ENCODE data around the gene ZNF318.
A peak's percentile ranks its signal among the peaks of the same experiment; 100 is the strongest.
"Not testable (repeated sequence)": the region's sequence is repeated elsewhere in the genome, so short reads cannot be mapped to it uniquely, and the experiment has no call there.

Gene ZNF318, protein sequence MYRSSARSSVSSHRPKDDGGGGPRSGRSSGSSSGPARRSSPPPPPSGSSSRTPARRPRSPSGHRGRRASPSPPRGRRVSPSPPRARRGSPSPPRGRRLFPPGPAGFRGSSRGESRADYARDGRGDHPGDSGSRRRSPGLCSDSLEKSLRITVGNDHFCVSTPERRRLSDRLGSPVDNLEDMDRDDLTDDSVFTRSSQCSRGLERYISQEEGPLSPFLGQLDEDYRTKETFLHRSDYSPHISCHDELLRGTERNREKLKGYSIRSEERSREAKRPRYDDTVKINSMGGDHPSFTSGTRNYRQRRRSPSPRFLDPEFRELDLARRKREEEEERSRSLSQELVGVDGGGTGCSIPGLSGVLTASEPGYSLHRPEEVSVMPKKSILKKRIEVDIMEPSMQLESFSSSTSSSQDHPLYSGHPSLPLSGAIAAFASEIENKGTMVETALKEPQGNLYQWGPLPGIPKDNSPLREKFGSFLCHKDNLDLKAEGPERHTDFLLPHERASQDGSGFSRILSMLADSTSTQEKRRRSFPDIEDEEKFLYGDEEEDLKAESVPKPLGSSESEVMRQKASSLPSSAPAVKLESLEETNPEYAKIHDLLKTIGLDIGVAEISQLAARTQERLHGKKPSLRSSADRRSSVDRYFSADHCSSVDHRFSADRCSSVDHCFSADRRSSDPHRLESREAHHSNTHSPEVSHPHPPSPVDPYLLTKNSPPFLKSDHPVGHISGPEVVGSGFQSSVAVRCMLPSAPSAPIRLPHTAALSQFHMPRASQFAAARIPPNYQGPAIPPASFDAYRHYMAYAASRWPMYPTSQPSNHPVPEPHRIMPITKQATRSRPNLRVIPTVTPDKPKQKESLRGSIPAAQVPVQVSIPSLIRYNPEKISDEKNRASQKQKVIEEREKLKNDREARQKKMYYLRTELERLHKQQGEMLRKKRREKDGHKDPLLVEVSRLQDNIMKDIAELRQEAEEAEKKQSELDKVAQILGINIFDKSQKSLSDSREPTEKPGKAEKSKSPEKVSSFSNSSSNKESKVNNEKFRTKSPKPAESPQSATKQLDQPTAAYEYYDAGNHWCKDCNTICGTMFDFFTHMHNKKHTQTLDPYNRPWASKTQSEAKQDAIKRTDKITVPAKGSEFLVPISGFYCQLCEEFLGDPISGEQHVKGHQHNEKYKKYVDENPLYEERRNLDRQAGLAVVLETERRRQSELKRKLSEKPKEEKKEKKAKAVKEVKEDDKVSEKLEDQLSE (N-terminal part only)

DNA sequence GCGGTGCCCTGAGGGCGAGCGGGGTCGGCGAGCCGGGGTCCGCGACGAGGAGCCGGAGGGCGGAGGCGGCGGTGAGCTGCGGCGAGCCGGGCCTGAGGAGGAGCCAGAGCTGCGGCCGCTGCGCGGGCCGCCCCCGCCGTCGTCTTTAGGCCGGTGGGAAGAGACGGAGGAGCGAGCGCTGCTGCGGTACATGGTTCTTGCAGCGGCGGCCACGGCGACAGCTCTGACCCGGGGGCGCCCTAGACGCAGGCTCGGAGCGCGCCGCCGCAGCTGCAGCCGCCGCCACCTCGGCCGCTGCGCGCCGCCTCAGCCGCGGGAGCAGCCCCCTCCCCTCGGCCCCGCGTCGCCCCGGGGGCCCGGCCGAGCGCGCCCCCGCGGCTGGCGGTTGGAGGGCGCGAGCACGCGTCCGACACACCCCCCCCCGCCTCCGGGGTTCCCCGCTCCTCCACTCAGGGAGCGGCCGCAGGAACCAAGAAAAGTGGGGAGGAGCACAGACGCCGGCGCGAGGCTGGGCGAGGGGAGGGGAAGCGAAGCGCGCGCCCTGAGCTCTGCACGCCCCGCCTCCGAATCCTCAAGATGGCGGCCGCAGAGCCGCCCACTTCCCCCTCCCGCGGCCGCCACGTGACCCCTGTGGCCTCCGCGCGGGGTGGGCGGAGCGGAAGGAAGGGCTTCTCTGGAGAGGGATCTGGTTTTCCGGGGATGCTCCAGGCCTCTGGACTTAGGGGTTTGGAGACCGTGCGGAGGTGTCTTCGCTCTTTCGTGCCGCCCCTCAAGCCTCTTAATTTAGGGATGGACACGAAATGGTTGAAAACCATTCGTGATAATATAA lies at the start of gene ZNF318:
ZNF318 (minus strand) TSS at position 474 of the 829 bp plus-strand sequence; CDS start at position 192, 282 bp downstream.
- DNase-seq, result peak; percentile 93

DNA sequence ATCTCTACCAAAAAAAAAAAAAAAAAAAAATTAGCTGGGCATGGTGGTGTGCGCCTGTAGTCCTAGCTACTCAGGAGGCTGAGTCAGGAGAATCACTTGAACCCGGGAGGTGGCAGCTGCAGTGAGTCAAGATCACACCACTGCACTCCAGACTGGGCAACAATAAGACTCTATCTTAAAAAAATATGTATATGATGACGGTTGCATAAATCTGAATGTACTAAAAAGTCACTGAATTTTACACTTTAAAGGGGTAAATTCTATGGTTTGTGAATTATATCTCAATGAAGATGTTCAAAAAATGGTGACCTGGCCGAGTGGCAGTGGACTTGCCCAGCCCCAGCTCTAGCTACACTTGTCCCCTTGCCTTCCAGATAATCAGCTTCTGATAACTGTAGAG lies 47.5 kb upstream of the ZNF318 start:
- DNase-seq, result no peak

DNA sequence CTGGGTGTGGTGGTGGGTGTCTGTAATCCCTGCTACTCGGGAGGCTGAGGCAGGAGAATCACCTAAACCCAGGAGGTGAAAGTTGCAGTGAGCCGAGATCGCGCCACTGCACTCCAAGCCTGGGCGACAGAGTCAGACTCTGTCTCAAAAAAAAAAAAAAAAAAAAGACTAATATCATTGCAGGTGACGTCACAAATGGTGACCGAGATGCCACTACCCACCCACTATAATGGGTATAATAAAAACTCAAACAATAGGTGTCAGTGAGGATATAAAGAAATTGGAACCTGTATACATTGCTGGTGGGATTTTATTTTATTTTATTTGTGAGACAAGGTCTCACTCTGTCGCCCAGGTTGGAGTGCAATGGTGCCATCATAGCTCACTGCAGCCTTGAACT lies 45.8 kb upstream of the ZNF318 start:
- not testable (repeated sequence) for DNase-seq

DNA sequence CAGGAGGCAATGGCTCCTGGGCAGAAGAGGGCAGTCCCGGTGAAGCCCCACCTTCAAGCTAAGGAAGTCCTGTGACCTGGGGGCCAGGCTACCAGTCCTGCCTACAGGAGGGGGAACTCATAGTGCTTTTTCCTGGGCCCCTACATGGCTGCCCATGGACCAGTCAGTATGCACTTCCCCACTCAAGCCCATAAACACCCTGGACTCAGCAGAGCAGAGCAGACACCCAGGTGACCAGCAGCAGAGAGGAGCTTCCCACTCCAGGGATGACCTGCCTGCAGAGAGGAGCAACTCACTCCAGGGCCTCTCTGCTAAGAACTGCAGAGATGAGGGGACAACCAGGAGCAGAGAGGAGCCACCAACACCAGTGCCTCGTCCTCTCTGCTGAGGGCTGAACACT lies 43.6 kb upstream of the ZNF318 start:
- no peak for DNase-seq

DNA sequence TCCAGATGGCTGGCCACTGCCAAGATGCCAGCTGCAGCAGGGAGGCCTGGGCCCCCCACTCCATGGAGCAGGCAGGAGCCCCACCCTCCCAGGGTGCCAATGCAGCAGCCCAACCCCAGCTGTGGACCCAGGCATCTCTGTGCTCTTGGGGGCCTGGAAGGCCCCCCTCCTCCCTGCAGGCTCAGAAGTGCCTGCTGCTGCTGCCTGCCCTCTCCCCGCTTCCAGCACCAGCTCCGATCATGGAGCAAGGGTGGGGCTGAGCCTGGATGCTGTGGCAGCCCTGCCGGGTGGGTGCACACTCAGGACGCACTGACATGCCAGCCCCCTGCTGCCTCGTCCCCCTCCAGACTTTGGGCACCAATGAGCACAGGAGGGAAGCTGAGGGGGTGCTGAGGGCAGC lies 43.1 kb upstream of the ZNF318 start:
- DNase-seq, result no peak

DNA sequence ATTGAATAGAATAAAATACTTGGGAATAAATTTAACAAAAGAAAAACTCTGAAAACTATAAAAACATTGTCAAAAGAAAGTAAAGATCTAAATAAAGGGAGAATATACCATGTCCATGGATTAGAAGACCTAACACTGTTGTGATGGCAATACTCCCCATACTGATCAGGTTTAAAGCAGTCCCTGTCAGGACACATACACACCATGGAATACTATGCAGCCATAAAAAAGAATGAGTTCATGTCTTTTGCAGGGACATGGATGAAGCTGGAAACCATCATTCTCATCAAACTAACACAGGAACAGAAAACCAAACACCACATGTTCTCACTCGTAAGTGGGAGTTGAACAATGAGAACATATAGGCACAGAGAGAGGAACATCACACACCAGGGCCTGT lies 41.3 kb upstream of the ZNF318 start:
- not testable (repeated sequence) for DNase-seq

DNA sequence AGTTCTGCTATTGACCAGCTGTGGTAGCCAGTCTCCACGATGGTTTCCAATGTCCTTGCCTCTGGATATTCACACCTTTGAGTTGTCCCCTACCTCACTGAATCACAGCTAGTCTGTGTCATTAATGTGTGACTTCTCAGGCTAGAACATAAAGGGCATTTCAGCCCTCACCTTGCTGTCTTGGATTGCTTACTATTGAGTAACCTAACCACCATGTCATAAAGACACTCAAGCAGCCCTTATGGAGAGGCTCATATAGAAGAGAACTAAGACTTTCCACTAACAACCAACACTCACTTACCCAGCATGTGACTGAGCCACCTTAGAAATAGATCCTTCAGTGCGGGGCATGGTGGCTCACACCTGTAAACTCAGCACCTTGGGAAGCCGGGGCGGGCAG lies 38.8 kb upstream of the ZNF318 start:
- DNase-seq, result no peak

DNA sequence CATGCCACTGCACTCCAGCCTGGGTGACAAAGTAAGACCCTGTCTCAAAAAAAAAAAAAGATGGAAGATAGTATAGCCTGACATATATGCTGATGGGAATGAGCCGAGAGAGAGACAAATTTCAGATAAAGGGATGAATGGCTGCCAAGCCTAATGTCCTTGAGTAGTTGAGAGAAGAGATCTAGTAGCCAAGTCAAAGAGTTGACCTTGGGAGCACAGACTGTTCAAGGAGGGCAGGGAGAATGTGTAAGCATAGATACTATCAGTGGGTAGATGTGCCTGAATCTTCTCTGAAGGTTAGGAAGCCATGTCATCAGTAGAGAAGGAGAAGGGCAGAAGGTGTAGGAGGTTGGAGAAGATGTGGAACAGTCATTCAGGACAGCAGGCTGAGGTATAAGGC lies 37.8 kb upstream of the ZNF318 start:
- no peak for DNase-seq

DNA sequence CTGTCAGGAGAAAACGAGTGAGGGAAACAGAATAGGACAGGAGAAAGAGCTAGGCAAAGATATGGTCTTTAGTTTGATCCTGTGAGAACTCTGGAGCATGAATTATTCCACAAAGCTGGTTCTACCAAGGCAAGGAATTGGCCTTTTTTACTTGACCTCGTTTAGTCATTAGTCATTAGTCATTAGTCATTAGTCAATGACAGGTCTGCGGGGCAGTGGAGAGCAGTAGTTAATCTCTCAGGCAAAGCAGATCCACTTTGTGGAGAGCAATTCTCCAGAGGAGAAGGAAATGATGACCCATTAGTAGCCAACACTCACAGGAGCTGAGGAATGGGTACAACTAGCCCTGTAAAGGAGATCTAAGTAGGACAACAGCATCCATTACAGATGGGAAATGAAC lies 35.9 kb upstream of the ZNF318 start:
- no peak for DNase-seq

DNA sequence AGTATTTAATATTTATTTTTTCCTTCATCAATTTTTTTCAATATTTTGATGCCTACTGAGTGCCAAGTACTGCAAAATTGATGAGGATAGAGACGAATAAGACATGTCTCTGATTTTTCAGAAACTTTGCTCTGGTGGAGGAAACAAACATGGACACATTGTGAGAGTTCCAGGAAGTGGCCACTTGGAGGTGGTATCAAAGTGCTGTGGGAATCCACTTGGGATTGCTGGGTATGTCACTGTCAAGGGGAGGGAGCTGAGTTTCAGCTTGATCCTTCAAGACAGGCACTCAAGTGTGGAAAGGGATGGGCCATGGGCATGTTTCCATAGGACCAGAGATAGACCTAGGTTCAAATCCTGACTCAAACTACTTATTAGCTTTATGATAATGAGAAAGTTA lies 33.4 kb upstream of the ZNF318 start:
- no peak for DNase-seq

DNA sequence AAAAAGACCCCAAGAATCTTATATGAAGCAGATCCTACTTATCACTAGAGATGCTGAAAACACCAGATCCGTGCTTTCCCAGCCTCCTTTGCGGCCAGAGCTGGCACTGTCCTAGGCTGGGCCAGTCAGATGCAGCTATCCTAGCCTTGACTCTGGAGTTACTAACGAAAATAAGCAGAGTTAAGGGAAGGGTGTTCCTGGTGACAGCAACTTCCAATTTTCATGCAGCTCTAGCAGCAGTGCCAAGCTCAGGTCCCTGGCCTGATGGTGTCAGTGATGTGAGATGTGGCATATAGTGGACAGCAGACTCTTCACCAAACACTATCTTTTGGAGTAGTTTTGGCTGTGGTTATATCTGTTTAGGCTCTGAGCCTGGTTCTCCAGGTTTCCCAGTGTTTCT lies 32.3 kb upstream of the ZNF318 start:
- no peak for DNase-seq

DNA sequence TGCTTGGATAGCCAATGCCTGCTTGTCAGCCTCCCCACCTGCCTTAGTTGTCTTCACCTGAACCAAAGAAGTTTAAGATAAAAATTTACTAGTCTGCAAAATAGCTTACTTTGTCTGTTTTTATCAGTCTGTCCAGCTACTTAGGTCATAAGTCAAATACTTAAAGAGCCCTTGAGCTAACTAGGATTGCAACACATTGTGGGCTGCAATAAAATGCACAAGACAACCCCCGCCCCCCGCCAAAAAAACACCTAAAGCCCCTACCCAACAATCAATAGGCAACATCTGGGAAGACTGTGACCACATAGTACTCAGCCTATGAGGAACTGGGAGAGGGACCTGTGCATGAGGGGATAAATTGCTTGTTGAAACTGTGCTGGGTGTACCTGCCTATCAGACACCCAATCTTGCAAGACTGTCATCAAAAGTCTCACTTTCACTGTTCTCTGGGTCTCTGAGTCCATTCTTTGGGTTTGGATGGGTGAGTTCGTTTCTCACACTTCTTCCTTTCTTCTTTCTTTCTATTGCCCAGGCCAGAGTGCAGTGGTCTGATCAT lies 30.6 kb upstream of the ZNF318 start:
- DNase-seq, result no peak

DNA sequence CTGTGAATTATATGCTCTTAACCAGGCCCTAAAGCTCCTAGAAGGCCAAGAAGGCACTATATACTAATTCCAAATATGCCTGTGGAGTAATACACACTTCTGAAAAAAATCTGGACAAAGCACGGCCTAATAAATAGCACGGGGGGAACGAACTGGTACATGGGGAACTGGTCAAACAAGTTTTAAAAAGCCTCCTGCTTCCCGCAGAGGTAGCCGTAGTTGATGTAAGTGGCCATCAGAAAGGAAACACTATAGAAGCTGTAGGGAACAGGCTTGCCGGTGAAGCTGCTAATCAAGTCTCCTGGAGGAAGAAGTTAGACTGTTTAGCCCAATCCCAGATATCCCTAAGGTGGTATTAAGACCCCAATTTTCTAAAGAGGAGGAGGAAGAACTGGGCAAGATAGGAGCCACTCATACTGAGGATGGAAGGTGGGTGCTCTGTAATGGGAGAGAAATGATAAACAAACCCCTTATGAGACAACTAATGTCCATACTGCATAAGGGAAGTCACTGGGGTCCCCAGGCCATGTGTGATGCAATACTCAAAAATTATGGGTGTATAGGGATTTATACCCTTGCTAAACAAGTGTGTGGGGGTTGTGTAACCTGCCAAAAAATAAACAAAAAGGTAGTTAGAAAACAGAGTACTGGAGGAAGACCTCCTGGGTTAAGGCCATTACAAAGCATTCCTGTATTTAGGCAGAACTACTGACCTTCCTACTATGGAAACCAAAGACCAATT lies 27.1 kb upstream of the ZNF318 start:
- no peak for DNase-seq

DNA sequence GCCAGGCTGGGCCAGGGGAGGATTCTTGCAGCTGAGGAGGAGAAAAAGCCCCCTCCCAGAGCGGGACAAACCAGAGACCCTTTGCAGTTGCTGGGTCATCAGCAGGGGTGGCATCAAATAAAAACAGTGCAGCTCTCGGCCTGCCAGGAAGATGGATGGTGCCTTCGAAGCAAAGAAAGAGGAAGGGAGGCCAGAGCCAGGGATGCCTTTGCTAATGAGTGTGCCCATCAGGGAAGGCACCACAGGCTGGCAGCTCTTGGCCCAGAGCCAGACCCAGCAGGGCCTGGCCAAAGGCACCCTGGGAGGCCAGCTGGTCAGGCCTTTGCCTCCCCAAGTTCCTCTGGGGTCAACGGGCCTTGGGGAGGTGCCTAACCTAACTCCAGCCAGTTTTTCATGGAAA lies 26.3 kb upstream of the ZNF318 start:
- no peak for DNase-seq

DNA sequence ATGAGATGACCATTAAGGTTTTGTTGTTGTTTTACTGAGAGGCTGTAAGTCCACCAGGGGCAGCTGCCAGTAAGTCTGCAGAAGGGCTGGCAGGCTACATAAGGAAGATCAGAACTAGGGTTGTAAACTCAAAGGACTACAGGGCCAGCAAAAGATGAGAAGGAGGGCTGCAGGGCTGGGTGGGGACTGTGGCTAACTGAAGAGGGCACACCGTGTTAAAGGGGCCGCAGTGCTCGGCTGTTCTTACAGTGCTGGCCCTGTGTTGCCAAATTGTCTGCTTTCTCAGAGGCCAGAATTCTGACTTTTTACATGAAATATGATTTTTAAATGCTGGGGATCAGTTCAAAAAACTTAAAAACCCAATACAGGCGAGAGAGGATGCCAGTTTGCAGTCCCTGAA lies 25.5 kb upstream of the ZNF318 start:
- no peak for DNase-seq

DNA sequence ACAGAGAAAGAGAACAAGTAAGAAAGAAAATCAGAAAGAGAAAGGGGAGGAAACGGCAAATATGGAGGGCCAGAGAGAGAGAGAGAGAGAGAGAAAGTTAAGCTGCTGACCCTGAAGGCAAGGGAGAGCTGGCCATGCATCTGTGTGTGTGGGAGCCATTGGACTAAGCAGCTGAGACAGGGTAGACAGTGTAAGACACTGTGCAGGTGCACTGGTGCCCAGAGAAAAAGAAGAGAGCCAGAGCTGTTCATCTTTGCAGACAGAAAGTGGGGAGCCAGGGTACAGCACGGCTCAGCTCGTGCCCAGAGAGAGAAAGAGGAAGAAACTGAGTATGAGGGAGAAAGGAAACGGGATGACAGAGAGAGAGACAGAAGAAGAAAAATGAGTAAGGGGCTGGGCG lies 24.2 kb upstream of the ZNF318 start:
- DNase-seq, result no peak

DNA sequence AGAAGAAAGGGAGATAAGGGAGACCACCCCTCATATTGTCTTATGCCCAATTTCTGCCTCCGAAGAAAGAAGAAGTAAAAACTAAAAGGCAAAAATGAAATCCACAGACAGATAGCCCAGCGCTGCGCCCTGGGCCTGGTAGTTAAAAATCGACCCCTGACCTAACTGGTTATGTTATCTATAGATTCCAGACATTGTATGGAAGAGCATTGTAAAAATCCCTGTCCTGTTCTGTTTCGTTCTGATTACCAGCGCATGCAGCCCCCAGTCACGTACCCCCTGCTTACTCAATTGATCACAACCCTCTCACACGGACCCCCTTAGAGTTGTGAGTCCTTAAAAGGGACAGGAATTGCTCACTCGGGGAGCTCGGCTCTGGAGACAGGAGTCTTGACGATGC lies 23.7 kb upstream of the ZNF318 start:
- not testable (repeated sequence) for DNase-seq

DNA sequence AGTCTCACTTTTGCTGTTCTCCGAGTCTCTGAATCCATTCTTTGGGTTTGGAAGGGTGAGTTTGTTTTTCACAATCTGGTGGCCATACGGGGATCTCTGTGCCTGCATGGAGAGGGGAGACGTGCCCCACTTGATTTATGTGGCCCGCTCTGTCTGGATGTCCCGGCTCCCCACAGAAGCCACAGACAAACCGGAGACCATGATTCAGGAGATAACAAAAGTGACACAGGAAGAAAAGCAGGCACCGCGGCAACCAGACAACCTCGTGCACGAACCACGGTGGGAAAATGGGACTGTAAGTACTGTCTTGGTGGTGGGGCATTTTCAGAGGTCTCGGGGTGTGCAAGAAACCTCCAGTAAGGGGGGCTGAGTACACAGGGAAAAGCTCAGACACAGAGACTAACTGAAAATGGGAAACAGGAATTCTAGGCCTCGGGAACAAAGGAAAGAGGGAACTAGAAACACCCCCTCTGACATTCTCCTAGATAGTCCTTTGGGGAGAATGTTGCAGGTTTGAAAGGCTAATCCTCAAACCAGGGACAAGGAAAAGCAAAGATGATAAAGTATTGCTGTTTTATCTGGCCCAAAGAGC lies 22.1 kb upstream of the ZNF318 start:
- DNase-seq, result peak; percentile 54

DNA sequence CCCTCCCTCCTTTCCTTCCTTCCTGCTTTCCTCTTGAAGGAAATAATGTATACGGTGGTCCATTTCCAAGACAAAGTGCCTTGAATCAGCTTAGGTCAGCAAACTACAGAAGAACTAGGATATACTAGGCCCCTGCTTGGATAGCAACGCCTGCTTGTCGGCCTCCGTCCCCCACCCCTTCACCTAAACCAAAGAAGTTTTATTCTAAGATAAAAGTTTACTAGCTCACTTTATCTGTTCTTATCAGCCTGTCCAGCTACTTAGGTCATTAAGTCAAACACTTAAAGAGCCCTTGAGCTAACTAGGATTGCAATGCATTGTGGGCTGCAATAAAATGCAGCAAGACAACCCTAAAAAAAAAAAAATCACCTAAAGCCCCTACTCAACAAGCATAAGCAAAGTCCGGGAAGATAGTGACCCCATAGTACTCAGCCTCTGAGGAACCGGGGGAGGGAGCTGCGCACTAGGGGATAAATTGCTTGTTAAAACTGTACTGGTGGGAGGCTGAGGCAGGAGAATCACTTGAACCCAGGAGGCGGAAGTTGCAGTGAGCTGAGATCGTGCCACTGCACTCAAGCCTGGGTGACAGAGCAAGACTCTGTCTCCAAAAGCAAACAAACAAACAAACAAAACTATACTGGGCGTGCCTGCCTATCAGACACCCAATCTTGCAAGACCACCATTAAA lies 21.4 kb upstream of the ZNF318 start:
- not testable (repeated sequence) for DNase-seq

DNA sequence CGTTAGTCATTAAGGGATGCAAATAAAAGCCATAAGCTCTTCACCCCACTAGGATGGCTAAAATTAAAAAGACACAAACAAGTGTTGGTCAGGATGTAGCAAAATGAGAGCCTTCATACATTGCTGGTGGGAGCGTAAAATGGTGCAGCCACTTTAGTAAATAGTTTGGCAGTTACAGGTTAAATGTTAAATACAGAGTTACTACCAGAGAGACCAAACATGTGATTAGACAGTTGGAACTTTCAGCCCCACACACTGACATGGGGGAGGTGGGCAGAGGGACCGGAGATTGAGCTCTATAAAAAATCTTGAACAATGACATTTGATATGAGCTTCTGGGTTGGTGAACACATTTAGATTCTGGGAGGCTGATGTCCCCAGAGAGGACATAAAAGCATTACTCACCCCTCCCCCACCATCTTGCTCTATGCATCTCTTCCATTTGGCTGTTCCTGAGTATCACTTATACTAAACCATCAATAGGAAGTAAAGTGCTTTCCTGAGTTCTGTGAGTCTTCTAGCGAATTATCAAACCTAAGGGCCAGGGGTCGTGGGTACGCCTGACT lies 20.4 kb upstream of the ZNF318 start:
- DNase-seq, result no peak
